HG03520 (cell line): Measurements from ENCODE around the gene TMEM132C.
"Not testable (repeated sequence)": the region's sequence is repeated elsewhere in the genome, so short reads cannot be mapped to it uniquely, and the experiment has no call there.

Experiments used
- ATAC-seq: cut with Tn5 transposase; IDR thresholded peaks from one replicate; pipeline ENCODE4 v1.9.1; 2021; ENCODE audit warnings: mild to moderate bottlenecking, moderate library complexity; ENCODE audit not compliant: unreplicated experiment

Gene TMEM132C

GRCh38 chr12:128463881-128464280 is 196.9 kb downstream of the TMEM132C start:
- no peak for ATAC-seq

GRCh38 chr12:128467882-128468281 is 200.9 kb downstream of the TMEM132C start:
- no peak for ATAC-seq

GRCh38 chr12:128468926-128469325 is 202.0 kb downstream of the TMEM132C start:
- ATAC-seq, result no peak

- ATAC-seq, result no peak
Measured at GRCh38 chr12:128471491-128471890, 204.5 kb downstream of the TMEM132C start.

GRCh38 chr12:128474916-128475315 is 207.9 kb downstream of the TMEM132C start:
- no peak for ATAC-seq

- no peak for ATAC-seq
Measured at GRCh38 chr12:128476266-128476665, 209.3 kb downstream of the TMEM132C start.

GRCh38 chr12:128483526-128484255 is 216.7 kb downstream of the TMEM132C start:
- no peak for ATAC-seq

- ATAC-seq, result not testable (repeated sequence)
Measured at GRCh38 chr12:128497376-128497775, 230.4 kb downstream of the TMEM132C start.

- ATAC-seq, result no peak
Measured at GRCh38 chr12:128507470-128507869, 240.5 kb downstream of the TMEM132C start.

- no peak for ATAC-seq
Measured at GRCh38 chr12:128509170-128509569, 242.2 kb downstream of the TMEM132C start.

- ATAC-seq, result no peak
Measured at GRCh38 chr12:128510511-128510910, 243.5 kb downstream of the TMEM132C start.

- no peak for ATAC-seq
Measured at GRCh38 chr12:128513331-128513730, 246.4 kb downstream of the TMEM132C start.

GRCh38 chr12:128513831-128514230 is 246.9 kb downstream of the TMEM132C start:
- ATAC-seq, result no peak

- ATAC-seq, result no peak
Measured at GRCh38 chr12:128518644-128519043, 251.7 kb downstream of the TMEM132C start.

- ATAC-seq, result no peak
Measured at GRCh38 chr12:128519426-128519825, 252.5 kb downstream of the TMEM132C start.

GRCh38 chr12:128521981-128522380 is 255.0 kb downstream of the TMEM132C start:
- no peak for ATAC-seq

GRCh38 chr12:128524439-128524838 is 257.5 kb downstream of the TMEM132C start:
- ATAC-seq, result no peak

GRCh38 chr12:128531170-128531569 is 264.2 kb downstream of the TMEM132C start:
- no peak for ATAC-seq

GRCh38 chr12:128534906-128535305 is 267.9 kb downstream of the TMEM132C start:
- no peak for ATAC-seq

GRCh38 chr12:128536810-128537209 is 269.8 kb downstream of the TMEM132C start:
- no peak for ATAC-seq

GRCh38 chr12:128537668-128538067 is 270.7 kb downstream of the TMEM132C start:
- ATAC-seq, result no peak

- no peak for ATAC-seq
Measured at GRCh38 chr12:128542844-128543243, 275.9 kb downstream of the TMEM132C start.

- ATAC-seq, result no peak
Measured at GRCh38 chr12:128543460-128543859, 276.5 kb downstream of the TMEM132C start.
